Kidney (tissue), 14 donors: ENCODE measurements around the gene IRF2BP2. TPM values are rescaled to one million over a fixed set of nuclear protein-coding genes. Genes with fewer than 3 reads are reported as not detected.

ENCODE experiments used
- DNase-seq, 5 donors: peaks; one replicate each; pipeline ENCODE4 v3.0.0-alpha.2; 2013 to 2020
- FAIRE-seq: peaks from 2 replicates; lab custom pipeline; 2012; peaks lifted over from hg19 to GRCh38; lab: Jason Lieb, UNC
- H3K27ac ChIP-seq, 2 donors: one replicate each; pipeline ENCODE4 v1.7.0; 2013; ENCODE audit warnings: low read depth in 2 of 2, low read length in 2 of 2, inconsistent platforms in 1 of 2
- H3K27me3 ChIP-seq: one replicate; pipeline ENCODE4 v1.7.1; 2013; ENCODE audit warnings: low read length, inconsistent platforms; ENCODE audit not compliant: control insufficient read depth, insufficient read depth
- H3K36me3 ChIP-seq, 3 donors: one replicate each; pipeline versions ENCODE4 v1.7.0 to v1.7.1; 2013; ENCODE audit warnings: low read length in 3 of 3, control low read depth in 1 of 3, inconsistent platforms in 1 of 3; ENCODE audit not compliant: insufficient read depth in 3 of 3, control insufficient read depth in 2 of 3
- H3K4me1 ChIP-seq, 3 donors: one replicate each; pipeline versions ENCODE4 v1.7.0 to v1.7.1; 2013; ENCODE audit warnings: low read length in 3 of 3, inconsistent platforms in 1 of 3, low read depth in 1 of 3; ENCODE audit not compliant: control insufficient read depth in 2 of 3, insufficient read depth in 2 of 3
- H3K4me3 ChIP-seq, 3 donors: one replicate each; pipeline versions ENCODE4 v1.7.0 to v1.8.1; 2013; ENCODE audit warnings: low read length in 3 of 3, control low read depth in 1 of 3, inconsistent platforms in 1 of 3
- H3K9ac ChIP-seq, 3 donors: one replicate each; pipeline versions ENCODE4 v1.7.0 to v1.7.1; 2013; ENCODE audit warnings: low read length in 3 of 3, control low read depth in 1 of 3, inconsistent platforms in 1 of 3
- H3K9me3 ChIP-seq, 3 donors: one replicate each; pipeline versions ENCODE4 v1.7.0 to v1.7.1; 2013; ENCODE audit warnings: low read length in 3 of 3, control low read depth in 1 of 3, inconsistent platforms in 1 of 3; ENCODE audit not compliant: control insufficient read depth in 2 of 3, insufficient read depth in 1 of 3
- CTCF ChIP-seq: IDR thresholded peaks from 3 replicates; pipeline ENCODE4 v1.5.1; 2012; ENCODE audit warnings: mild to moderate bottlenecking, moderate library complexity, borderline replicate concordance; ENCODE audit not compliant: insufficient read depth; ENCODE audit errors: extremely low read depth
- intact Hi-C: fragments of 100-400 bp; cut with DNase I; formaldehyde crosslinking; loops from one replicate; pipeline ENCODE4 v1.11.1; 2022
- polyA plus RNA-seq: library from polyadenylated mRNA; stranded (reverse); fragments of 350-450 nt; fragmentation: Illumina TruSeq; extraction: RNeasy Lipid Tissue Mini Kit (QIAGEN cat#74804); gene quantifications from one replicate; pipeline ENCODE4 v1.2.3, GENCODE V29; 2014; ENCODE audit warnings: low read depth, low replicate concordance; ENCODE audit not compliant: insufficient read depth
- total RNA-seq: library from RNA; stranded (reverse); fragmentation: NEBNext Ultra II Directional; extraction: Animal tissue kit (Norgen Biotek cat#: 25700); gene quantifications from one replicate; pipeline ENCODE4 v1.2.1, GENCODE V29; 2021
- donor health status: control.
- donor health status: control.
- donor health status: control.
- donor health status: control.
- donor health status: control.
- donor health status: DM: yes; HTN: yes; CAD: no.
- donor health status: Normal renal cell carcinoma (clear cell type).

The IRF2BP2 gene
- total and polyA plus RNA-seq, 2 donors from 2014 or later: 53.8 to 130 TPM

- no peak overlapping the region for H3K9ac ChIP-seq
- no peak overlapping the region for H3K4me3 ChIP-seq
- peaks cover 0 to 2% (median 0%) of the 10 kb centered on the region in 3 donors for H3K4me1 ChIP-seq
- DNase-seq (peak in 3 of 5 donors; percentile 43 to 74 (median 67)), FAIRE-seq (no peak)
- H3K27ac ChIP-seq: no peak overlapping the region
- H3K27me3 ChIP-seq: no peaks in the 10 kb centered on the region
- intact Hi-C loops: no loop called here
- no peaks in the 10 kb centered on the region for H3K9me3 ChIP-seq
- no peak for TF ChIP-seq CTCF
- H3K36me3 ChIP-seq: no peaks in the 10 kb centered on the region
Observed at GRCh38 chr1:234633246-234634003, 23.4 kb upstream of the IRF2BP2 start.

GRCh38 chr1:234632225-234632624, 22.2 kb upstream of the IRF2BP2 start:
- no peaks in the 10 kb centered on the region for H3K27me3 ChIP-seq
- no peaks in the 10 kb centered on the region for H3K36me3 ChIP-seq
- H3K9me3 ChIP-seq: no peaks in the 10 kb centered on the region
- FAIRE-seq: no peak
- no peaks in the 10 kb centered on the region for H3K4me1 ChIP-seq
- no peak for DNase-seq
- H3K4me3 ChIP-seq: no peak overlapping the region
- H3K27ac ChIP-seq: no peak overlapping the region
- intact Hi-C loops: no loop called here
- TF ChIP-seq CTCF: no peak
- H3K9ac ChIP-seq: no peak overlapping the region

GRCh38 chr1:234631721-234632125, 21.7 kb upstream of the IRF2BP2 start:
- FAIRE-seq: no peak
- Histone ChIP-seq H3K9me3 (no peaks in the 10 kb centered on the region), H3K27ac (no peak overlapping the region), H3K4me1 (no peaks in the 10 kb centered on the region), H3K9ac (no peak overlapping the region), H3K4me3 (no peak overlapping the region), H3K36me3 (no peaks in the 10 kb centered on the region), H3K27me3 (no peaks in the 10 kb centered on the region)
- peak in 1 of 5 donors; percentile 45 for DNase-seq
- TF ChIP-seq CTCF: no peak
- intact Hi-C loops: no loop called here
